HTERT RPE-1 (cell line): ENCODE measurements around the gene RAB4B.
"Not testable (repeated sequence)": the region's sequence is repeated elsewhere in the genome, so short reads cannot be mapped to it uniquely, and the experiment has no call there.

ENCODE experiments used
- in situ Hi-C: fragments of 300-500 bp; cut with MboI; formaldehyde crosslinking; loops from 4 replicates; pipeline ENCODE4 v1.14.3; 2020; ENCODE audit warnings: low sequenced_read_pairs

RAB4B gene

DNA sequence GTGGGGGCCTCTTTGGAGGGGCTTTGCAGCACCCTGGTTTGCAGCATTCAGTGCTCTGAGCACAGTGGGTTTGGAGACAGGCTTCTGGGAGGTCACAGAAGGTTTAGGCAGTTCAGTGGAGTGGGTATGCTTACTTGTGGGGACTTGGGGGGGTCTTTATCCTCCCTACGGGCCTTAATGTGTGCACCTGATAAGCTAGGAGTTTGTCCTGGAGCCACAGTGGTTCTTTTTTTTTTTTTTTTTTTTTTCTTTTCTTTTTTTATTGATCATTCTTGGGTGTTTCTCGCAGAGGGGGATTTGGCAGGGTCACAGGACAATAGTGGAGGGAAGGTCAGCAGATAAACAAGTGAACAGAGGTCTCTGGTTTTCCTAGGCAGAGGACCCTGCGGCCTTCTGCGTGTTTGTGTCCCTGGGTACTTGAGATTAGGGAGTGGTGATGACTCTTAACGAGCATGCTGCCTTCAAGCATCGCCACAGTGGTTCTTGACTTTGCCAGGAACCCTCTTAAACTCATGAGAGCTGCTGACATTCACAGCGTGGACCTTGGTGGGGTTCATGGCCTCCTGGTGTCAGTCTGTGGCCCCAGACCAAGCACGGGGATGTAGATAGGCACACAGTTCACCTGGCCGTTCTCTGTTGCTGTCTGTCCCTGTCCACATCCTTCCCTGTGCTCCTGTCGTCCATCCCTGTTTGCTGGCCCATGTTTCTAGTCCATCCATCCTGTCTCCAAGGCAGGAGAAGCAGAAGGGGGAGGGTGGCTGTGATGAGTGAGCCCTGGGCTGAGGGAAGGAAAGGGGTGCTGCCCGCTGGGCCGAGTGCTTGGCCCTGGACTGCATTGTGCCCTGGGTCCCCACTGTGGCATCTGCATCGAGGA, 23.6 kb downstream of the RAB4B start:
- in situ Hi-C loops, result no loop called here

GRCh38 chr19:40802300-40803169, 24.5 kb downstream of the RAB4B start:
- in situ Hi-C loops, result no loop called here

DNA sequence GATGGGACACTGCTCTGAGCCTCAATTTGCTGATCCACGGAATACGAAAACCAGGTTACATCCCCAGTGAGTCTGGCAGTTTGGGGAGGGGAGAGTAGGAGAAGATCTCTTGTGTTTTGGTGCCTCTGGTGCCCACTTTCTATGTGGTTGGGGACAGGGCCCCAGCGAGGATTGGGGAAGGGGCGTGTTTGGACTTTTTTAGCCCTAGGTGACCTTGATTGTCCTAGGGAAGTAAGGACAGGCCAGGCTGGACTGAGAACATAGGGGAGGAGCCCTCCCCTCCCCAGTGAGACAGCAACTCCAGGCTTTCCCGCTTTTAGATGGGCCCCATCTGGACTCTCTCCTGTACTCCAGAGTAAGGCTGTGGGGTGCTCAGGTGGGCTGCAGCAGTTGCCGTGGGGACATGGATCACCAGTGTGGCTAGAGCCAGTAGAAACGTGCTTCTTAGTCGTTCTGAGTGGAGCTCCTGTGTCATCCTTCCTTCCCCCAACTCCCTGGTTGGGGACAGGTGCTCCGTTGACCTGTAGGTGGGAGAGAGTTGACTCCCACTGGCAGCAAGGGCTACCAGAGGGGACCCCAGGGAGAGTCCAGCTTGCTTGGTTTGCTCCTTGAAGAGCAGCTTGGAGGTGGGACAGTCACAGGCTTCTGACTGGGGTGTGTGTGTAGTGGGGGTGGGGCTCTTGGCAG, 25.3 kb downstream of the RAB4B start:
- in situ Hi-C loops, result no loop called here

- in situ Hi-C loops, result no loop called here
Observed at GRCh38 chr19:40803857-40804782, 26.1 kb downstream of the RAB4B start.

GRCh38 chr19:40804783-40805242, 26.8 kb downstream of the RAB4B start:
- in situ Hi-C loops, result no loop called here

DNA sequence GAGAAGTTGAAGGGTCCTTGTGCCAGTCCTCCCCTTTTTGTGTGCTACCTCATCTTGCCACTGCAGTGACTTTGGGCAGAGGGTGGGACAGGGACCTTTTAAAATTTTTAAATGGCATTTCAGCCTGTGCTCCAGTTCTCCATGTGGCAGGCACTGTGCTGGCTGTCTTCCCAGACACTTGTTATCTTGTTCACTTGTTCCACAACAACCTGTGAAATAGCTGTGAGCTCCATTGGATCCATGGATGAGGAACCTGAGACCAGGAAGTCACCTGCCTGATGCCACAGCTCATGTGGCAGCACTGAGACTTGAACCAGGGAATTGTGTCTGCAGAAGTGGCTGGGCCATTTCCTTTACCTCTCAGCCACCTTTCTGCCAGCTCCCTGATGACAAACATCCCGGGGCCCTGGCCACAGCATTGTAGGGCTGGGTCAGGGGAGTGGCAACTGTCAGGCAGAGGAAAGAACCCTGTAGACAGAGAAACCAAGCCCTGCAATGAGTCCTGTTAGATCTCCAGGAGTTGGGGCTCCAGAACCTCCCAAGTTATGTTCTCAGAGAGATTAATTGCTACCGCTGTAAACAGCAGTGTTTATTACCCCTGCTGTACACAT, 27.3 kb downstream of the RAB4B start:
- in situ Hi-C loops, result no loop called here

GRCh38 chr19:40806423-40807146, 28.5 kb downstream of the RAB4B start:
- in situ Hi-C loops, result no loop called here

GRCh38 chr19:40807147-40808020, 29.3 kb downstream of the RAB4B start:
- in situ Hi-C loops, result no loop called here

GRCh38 chr19:40808021-40808325, 29.9 kb downstream of the RAB4B start:
- in situ Hi-C loops, result no loop called here

GRCh38 chr19:40808497-40808896, 30.4 kb downstream of the RAB4B start:
- in situ Hi-C loops, result no loop called here

DNA sequence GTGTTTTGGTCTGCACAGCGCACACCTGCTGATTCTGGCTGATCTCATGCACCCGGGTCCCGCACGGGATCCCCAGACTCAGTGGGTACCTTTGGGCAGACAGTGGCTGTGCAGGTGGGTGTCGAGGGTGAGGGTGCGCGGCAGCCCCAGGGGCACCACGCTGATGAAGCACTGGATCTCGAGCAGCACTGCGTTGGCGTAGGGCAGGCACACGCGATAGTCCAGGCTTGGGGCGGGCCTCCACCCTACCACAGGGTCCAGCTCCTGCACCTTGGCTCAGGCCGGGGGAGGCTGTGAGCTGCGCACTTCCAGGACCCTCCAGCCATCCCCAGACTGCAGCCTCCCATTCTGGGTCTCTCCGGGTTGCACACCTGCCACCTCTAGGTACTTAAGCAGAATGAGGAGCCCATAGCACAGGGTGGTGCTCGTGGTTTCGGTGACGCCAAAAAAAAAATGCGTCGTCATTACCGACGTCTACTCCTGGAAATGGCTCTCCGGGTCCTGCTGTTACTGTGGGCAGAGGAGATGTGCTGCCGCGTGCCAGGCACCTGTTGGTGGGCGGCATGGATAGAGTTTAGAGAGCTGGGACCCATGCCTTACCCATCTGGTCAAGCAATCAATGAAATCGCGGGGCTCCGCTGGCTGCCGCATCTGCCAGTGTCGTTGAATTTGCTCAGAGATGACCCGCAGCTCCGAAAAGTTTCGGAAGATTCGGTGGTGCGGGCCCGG, 31.5 kb downstream of the RAB4B start:
- in situ Hi-C loops, result no loop called here

DNA sequence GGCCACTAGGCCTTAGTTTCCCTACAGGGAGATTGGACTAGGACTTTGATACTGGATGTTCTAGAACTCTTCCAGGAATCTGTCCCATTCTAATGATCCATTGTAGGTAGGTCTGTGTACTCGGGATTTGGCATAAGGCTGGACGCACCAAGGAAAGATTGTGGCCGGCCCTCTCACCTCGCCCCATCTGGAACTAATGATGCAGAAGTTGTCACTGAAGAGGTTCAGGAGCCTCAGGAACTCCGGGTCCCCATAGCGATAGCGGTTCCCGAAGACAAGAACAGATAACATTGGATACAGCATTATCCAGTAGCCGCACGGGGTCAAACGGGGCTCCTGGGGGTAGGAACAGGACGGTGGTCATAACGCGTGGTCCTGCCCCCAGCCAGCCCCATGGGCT, 32.1 kb downstream of the RAB4B start:
- in situ Hi-C loops, result no loop called here

GRCh38 chr19:40810649-40811408, 32.8 kb downstream of the RAB4B start:
- in situ Hi-C loops, result not testable (repeated sequence)

- in situ Hi-C loops, result no loop called here
Observed at GRCh38 chr19:40811478-40812341, 33.7 kb downstream of the RAB4B start.

- in situ Hi-C loops, result not testable (repeated sequence)
Observed at GRCh38 chr19:40812571-40812970, 34.5 kb downstream of the RAB4B start.

DNA sequence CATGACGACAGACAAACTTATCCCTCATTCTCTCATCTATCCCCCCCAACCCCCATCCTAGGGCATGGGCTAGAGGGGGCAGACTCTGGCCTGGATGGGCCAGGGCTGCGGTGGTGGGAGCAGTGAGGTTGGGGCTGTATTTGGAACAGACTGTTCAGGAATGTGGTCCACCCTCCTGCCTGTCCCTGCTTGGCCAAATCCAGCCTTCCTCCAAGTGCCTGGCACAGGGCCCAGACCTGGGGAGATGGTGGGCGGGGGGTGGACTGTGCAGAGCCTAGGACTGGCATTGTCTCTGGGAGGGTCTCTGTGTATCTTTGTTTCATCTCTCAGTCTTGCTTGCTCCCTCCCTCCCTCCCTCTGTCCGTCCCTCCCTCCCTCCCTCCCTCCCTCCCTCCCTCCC, 35.1 kb downstream of the RAB4B start:
- in situ Hi-C loops, result no loop called here
